Measurements from ENCODE around the gene ZNF700. TPM values are rescaled to one million over a fixed set of nuclear protein-coding genes. Genes with fewer than 3 reads are reported as not detected.
"Not testable (repeated sequence)": the region's sequence is repeated elsewhere in the genome, so short reads cannot be mapped to it uniquely, and the experiment has no call there.

Gene ZNF700
- total RNA-seq, 1 experiment from 2014 or later, result 0.12 TPM

GRCh38 chr19:11986754-11987153 lies 61.8 kb downstream of the ZNF700 start:
- no peak for DNase-seq (ENCODE audit: extremely low read depth, low read depth)

- no peak for DNase-seq (ENCODE audit: extremely low read depth, low read depth)
Observed at GRCh38 chr19:11987405-11988281, 62.7 kb downstream of the ZNF700 start.

GRCh38 chr19:11989112-11989456 lies 64.2 kb downstream of the ZNF700 start:
- no peak for DNase-seq (ENCODE audit: extremely low read depth, low read depth)

DNA sequence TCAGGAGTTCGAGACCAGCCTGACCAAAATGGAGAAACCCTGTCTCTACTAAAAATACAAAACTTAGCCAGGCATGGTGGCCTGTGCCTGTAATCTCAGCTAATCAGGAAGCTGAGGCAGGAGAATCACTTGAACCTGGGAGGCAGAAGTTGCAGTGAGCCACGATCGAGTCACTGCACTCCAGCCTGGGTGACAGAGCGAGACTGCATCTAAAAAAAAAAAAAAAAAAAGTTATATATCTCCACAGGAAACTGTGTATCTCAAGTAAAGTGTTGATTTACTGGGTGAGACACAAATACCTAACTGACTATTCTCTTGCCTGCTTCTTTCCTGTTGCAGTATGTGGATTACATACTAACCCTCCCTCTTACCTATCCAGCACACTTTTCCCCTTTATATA lies 67.0 kb downstream of the ZNF700 start:
- DNase-seq (ENCODE audit: extremely low read depth, low read depth), result not testable (repeated sequence)

DNA sequence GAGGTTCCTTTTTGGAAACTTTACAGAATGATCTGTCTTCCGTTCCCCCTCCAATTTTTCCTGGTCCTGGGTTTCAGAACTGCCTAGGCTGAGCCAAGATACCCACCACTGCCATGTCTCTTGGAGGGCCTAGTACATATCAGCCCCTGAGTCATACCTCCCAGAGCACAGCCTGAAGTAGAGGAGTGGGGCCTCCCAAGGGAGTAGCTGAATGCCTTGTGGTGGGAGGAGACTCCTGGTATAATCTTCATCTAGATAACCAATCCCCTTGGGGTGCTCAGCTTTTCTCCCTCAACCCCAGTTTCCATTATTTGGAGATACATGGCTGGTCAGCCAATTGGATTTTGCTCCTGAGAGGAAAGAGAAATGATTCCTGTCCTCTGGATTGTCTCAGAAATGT lies 70.3 kb downstream of the ZNF700 start:
- no peak for DNase-seq (ENCODE audit: extremely low read depth, low read depth)

Small RNAs within 50 kb of the gene (small RNA-seq; reads per million reads assigned to genes)
- 0 reads per million in 2 experiments for gene RNA5SP464

Other genes with a start within 250 kb of the ZNF700 start
- gene ZNF823, start 186.2 kb upstream of the ZNF700 start, total RNA-seq (2014; rRNA removed; shearing (Covaris generic)), result 0.10 TPM in 1 of 2 replicates, not detected in the other
- not detected in 2 replicates for gene ZNF441, start 158.1 kb upstream of the ZNF700 start, total RNA-seq (2014; rRNA removed; shearing (Covaris generic))
- gene ZNF491, start 126.6 kb upstream of the ZNF700 start, total RNA-seq (2014; rRNA removed; shearing (Covaris generic)), result not detected in 2 replicates
- 0.20 and 0.45 TPM in 2 replicates for gene ZNF440, start 110.8 kb upstream of the ZNF700 start, total RNA-seq (2014; rRNA removed; shearing (Covaris generic))
- gene ZNF439, start 76.4 kb upstream of the ZNF700 start, total RNA-seq (2014; rRNA removed; shearing (Covaris generic)), result not detected in 2 replicates
- not detected in 2 replicates for gene ZNF69, start 37.3 kb upstream of the ZNF700 start, total RNA-seq (2014; rRNA removed; shearing (Covaris generic))
- gene ZNF763, start 39.9 kb downstream of the ZNF700 start, total RNA-seq (2014; rRNA removed; shearing (Covaris generic)), result not detected in 2 replicates
- gene ZNF433, start 110.6 kb downstream of the ZNF700 start, total RNA-seq (2014; rRNA removed; shearing (Covaris generic)), result not detected in 2 replicates
- not detected in 2 replicates for gene ZNF878, start 127.9 kb downstream of the ZNF700 start, total RNA-seq (2014; rRNA removed; shearing (Covaris generic))
- gene ZNF844, start 139.6 kb downstream of the ZNF700 start, total RNA-seq (2014; rRNA removed; shearing (Covaris generic)), result not detected in 2 replicates
- 0.75 and 1.7 TPM in 2 replicates for gene ZNF20, start 215.2 kb downstream of the ZNF700 start, total RNA-seq (2014; rRNA removed; shearing (Covaris generic))
- not detected in 2 replicates for gene ZNF625, start 231.6 kb downstream of the ZNF700 start, total RNA-seq (2014; rRNA removed; shearing (Covaris generic))
- 3.7 and 3.9 TPM in 2 replicates for gene ZNF136, start 238.0 kb downstream of the ZNF700 start, total RNA-seq (2014; rRNA removed; shearing (Covaris generic))

Measured in NCI-H460 (cell line).